ENCODE data around the gene SRPX2. TPM values are rescaled to one million over a fixed set of nuclear protein-coding genes. Genes with fewer than 3 reads are reported as not detected.

Gene SRPX2
- polyA plus RNA-seq, 4 donors = 10.5 to 13.0 (median 11.6) TPM

DNA sequence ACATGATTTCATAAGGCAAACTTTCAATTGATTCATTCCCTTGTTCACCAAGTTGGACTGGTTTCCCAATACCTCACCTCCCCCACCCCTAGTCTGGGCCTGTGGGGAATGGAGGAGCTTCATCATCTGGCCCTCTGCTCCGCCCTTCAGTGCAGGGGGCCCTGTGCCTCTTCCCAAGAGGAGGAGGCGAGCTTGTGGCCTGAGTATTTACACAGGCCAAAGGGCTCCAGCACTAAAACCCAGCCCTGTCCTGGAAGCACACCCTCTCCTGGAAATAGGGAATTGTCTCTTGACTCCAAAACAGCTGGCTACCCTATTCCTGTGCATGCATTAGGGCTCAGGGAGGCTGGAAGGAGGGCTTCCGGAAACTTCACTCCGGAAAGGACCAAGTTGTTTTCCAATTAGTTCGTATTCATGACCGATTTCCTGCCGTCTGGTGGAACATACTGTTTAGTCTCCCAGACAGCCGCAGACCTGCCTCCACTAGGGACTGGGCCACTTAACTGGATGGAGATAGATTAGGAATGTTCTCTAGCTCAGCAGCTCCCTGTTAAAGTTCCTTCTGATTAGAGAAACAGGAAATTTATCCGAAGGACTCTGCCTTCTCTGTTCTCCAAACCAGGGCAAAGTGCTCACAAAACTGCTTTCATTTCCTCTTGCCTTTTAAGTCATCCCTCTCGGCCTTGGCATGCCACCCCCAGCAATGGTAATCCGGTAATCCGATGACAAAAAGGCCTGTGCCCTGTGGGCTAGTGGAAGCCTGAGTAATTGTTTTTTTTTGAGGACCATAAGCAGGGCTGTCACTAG lies 5.8 kb downstream of the SRPX2 start:
- no peak for DNase-seq (ENCODE audit: low read depth in 4 of 4, low spot score in 3 of 4)

DNA sequence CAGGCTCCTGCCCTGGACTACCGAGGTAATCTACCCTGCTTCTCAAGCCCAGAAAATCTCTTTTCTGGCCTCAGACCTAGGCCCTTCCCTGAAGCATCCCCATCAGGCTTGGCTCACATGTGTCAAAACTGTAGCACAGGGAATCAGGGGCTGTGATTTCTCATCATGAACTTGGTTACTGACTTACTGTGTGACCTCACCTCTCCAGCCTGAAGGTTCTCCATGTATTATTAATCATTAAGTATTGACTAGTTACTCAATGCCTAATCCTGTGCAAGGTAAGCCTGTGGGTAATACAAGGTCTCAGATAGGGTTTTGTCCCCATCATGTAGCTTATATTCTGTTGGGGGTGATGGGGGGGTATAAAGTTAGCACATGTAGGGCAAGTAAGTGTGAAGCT lies 6.8 kb downstream of the SRPX2 start:
- DNase-seq (ENCODE audit: low read depth in 4 of 4, low spot score in 3 of 4) = no peak

DNA sequence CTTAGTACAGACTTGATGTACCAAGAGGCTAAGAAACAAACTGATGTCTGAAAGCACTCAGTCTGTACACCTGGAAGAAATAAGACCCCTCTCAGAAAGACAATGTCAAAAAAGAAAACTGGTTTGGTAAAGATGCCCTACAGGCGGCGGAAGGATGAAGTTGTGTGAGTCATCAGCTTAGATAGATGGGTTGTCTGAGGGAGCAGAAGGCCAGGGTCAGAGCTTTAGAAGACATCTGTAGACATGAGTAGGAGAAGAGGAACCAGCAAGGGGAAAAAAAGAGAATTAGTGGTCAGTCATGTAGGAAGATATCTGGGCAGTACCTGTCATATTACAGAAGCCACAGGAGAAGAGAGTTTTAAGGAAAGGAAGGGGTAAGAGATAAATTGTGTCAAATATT lies 8.3 kb downstream of the SRPX2 start:
- DNase-seq (ENCODE audit: low read depth in 4 of 4, low spot score in 3 of 4) = no peak

DNA sequence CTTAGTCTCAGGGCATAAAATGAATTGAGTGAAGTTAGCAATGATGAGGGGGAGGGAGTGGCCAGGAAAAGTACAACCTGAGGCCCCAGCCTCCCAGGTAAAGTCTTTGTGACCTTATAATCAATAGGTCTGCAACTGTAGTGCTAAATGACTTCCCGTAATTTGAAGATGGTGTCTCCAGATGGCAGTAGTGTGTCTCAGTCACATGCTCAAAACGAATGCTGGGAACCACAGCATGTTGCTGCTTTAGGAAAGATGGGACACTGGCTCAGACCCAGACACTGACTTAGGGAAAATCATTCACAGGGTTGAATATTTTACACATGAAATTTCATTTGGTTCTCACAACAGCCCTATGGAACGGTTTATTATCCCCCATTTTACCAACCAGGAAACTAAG lies 10.3 kb downstream of the SRPX2 start:
- DNase-seq (ENCODE audit: low read depth in 4 of 4, low spot score in 3 of 4) = no peak

DNA sequence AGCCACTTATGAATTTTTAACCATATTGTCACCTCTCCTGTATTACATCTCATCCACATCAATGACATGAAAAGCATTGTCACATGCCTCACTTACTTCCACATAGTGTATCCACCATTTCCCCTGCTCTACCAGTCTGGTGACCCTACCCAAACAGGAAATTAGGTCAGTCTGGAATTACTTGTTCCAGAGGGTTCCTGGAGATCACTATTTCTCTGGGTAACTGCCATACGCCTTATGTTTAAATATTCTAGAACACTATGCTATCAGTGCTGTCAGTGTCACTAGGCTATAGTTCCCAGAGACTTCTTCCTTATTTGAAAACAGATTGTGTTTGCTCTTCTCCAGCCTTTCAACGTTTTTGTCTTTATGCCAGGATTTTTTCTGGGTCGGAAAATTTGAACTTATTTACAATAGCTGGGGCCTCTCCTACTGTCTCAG lies 15.0 kb downstream of the SRPX2 start:
- no peak for DNase-seq (ENCODE audit: low read depth in 4 of 4, low spot score in 3 of 4)

DNA sequence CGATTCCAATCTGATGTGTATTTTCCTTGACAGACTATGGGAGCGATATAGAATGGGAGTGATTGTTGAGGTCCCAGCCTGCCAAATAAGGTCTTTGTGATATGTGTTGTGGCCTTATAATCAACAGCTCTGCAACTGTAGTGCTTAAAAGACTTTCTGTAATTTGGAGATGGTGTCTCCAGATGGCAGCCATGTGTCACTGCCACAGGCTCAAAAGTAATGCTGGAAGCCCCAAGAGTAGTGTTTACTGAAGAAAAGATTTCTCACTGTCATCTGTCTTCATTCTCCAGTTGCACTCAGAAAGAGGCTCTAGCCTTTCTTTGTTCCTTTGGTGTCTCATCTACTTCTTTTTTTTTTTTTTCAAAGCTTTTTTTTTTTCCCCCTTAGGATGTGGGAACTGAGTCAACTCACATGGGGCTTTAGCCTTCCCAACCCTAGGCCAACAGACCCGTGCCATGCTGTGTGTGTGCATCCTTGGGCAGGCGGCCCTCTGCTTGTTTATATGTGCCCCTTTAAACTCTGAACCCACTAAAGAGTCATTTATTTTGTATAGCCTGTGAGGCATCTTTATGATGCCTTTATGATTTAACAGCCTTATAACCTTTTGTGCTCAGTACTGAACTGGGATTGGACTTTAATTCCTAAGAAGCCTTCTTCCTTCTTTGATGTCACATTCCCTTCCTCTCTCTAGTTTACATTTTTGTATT lies 15.6 kb downstream of the SRPX2 start:
- DNase-seq (ENCODE audit: low read depth in 4 of 4, low spot score in 3 of 4) = no peak

DNA sequence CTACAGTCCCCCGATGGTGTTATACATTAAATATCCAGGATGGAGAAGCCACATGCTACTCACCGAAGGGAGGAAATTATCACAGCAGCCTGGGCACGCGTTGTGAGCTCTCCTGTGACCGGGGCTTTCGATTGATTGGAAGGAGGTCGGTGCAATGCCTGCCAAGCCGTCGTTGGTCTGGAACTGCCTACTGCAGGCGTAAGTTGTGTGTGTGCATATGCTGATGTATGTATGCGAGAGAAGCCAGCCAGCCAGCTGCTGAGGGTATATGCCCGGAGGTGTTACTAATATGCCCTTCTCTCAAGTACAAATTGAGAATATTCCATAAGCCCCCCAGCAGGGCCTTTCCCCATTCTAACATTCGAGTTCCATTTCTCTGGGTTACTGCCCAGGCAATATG lies 18.2 kb downstream of the SRPX2 start:
- no peak for DNase-seq (ENCODE audit: low read depth in 4 of 4, low spot score in 3 of 4)

DNA sequence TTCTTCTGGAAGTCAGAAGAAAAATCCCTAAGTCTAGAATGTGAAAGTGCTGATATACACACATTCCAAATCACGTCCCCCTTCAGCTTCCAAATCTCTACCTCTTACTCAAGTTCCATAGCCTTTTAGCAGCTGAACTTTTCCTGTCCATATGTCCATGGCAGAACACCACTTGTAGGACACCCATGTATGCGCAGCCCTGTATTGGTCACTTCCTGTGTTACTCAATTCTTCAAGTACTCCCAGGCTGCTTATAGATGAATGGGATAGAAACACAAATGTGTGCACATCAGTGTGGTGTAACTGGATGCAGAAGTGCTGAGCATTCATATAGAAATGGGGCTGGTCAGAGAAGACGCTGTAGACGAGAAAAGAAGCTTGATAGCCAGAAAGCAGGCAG lies 18.8 kb downstream of the SRPX2 start:
- DNase-seq (ENCODE audit: low read depth in 4 of 4, low spot score in 3 of 4) = no peak

DNA sequence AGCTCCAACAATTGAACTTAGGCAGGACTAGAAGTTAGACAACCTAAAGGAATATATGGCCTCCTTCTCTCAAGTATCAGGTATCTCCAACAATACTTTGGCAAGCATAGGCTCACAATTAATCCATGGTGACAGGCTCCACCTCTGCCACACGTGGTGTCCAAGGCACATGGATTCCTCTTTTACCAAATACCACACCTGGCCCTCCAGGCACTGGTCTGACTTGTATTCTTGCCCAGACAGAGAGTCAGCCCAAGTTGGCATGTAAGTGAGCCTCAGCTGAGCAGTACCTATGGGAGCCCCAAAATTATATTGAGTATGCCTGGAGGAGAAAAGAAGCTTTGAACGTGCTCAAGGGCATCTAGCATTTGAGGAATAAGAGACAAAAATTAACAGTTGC lies 19.6 kb downstream of the SRPX2 start:
- DNase-seq (ENCODE audit: low read depth in 4 of 4, low spot score in 3 of 4) = no peak

DNA sequence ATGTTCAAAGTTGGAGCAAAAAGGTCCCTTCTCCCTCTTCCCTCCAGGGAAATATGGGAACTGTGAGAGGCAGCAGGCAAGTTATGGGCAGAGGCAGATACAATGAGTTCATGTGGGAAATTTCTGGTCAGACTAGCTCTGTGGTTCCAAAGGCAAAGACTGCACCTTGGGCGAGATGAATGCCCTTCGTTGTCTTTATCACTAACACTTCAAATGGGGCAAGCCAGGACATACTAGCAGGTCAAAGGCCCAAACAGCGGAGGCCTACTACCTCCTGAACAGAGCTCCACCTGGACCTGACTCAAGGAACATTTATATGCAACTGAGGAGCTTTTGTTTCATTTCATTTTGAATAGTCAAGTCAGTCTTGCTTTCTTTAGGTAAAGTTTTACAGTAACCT lies 29.0 kb downstream of the SRPX2 start:
- no peak for DNase-seq (ENCODE audit: low read depth in 4 of 4, low spot score in 3 of 4)

DNA sequence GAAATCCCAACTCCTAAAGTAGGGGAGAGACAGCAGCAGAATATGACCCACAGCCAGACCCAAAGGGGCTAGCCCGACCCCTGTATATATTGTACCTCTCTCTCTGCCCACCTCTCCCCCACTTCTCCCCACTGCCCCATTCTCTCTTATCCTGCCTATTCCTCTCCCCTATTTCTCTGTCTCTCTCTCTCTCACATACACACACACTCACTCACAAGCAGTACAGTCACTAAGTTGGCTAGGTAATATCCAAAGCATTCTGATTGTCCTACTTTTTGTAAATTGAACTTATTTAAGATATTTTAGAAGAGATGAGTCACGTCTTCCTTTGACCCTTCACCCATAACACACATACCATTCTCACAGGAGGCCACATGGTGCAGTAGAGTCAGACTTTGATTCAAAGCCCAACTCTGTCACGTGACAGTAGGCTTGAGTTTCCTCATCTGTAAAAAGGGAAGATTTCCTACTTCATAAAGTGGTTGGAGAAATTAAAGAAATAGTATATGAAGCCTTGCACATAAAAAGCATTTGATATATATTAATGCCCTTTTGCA lies 29.5 kb downstream of the SRPX2 start:
- DNase-seq (ENCODE audit: low read depth in 4 of 4, low spot score in 3 of 4) = no peak

DNA sequence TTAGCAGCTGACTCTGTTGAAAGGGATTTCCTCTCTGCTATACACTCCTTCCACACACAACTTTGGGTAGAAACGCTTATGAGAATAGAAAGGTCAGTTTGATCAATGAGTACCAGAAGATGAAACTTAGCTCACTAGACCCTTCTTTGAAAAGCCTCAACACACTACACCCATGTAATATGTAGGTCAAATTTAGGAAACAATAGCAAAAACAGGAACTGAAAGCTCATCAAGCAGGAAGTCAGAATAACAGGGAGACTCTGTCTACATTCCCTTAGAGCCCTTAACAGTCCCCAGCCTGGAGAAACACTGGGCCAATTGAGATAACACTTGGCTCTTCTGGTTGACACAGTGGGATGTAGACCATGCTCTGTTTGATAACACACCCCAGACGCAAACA lies 30.7 kb downstream of the SRPX2 start:
- no peak for DNase-seq (ENCODE audit: low read depth in 4 of 4, low spot score in 3 of 4)

DNA sequence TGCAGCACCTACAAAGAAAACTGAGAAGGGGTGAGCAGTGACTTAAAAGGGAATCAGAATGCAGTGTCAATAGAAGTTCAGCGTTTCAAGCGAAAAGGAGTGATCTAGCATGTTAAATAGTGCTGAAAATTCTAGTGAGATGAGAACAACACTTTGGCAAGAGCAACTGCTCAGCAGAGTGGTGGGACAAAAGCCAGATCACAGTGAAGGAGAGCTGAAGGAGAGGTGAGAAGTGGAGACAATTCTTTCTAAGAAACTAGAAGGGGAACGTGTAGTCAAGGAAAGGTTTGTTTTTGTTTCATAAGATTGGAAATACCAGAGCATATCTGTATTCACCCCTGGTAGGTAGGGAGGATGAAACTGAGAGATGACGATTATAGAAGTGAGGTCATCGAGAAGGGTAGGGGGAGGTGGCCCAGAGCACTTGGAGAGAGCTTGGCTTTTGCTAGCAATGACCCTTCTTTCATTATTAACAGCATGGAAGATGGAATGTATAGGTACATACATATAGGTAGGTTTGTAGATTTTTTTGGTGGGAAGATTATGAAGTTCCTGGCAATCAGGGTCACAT lies 33.7 kb downstream of the SRPX2 start:
- DNase-seq (ENCODE audit: low read depth in 4 of 4, low spot score in 3 of 4) = no peak

DNA sequence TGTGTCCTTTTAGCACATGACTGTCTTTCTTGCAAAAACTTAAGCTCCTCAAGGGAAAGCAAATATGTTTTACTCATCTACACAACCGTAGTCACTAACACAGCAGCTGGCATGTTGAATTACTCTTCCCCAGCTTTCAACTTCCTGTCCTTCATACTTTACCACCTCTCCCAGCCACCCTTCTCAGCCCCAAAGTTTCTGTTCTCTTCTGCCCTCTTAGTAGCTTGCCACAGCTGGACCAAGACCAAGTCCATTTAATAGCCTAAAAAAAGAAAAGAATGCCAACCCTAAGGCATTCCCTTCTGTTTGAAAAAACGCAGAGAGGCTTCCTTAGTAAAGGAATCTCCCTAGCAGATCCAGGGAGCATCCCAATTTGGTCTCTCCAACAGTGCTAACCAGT lies 36.8 kb downstream of the SRPX2 start:
- DNase-seq (ENCODE audit: low read depth in 4 of 4, low spot score in 3 of 4) = no peak

DNA sequence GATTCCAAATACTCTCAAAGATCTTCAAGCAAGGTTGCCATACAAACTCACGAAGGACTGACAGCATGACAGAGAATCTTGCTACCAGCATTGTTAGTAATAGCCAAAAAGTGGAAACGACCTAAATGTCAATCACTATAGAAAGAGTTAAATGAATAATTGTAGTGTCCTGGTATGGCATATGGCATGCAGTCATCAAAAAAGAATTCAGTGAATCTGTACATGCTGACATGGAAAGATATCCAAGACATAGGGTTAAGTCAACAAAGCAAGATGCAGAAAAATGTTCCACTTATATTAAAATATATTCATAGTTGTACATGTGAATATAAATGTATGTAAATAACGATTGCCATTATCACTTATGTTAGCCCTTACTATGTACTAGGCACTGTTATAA lies 37.6 kb downstream of the SRPX2 start:
- DNase-seq (ENCODE audit: low read depth in 4 of 4, low spot score in 3 of 4) = no peak

DNA sequence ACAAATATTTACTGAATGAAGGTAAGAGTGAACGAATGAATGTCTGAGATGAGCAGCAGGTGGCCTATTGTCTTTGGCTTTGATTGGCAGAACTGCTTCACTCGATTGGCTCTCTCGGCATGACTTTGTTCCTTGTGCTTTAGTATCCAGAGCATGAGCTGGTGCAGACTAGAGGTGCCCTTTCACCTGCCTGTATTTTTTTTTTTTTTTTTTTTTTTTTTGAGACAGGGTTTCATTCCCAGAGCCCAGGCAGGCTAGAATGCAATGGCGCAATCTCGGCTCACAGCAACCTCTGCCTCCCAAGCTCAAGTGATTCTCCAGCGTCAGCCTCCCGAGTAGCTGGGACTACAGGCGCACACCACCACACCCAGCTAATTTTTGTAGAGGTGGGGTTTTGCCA lies 38.9 kb downstream of the SRPX2 start:
- DNase-seq (ENCODE audit: low read depth in 4 of 4, low spot score in 3 of 4) = no peak

DNA sequence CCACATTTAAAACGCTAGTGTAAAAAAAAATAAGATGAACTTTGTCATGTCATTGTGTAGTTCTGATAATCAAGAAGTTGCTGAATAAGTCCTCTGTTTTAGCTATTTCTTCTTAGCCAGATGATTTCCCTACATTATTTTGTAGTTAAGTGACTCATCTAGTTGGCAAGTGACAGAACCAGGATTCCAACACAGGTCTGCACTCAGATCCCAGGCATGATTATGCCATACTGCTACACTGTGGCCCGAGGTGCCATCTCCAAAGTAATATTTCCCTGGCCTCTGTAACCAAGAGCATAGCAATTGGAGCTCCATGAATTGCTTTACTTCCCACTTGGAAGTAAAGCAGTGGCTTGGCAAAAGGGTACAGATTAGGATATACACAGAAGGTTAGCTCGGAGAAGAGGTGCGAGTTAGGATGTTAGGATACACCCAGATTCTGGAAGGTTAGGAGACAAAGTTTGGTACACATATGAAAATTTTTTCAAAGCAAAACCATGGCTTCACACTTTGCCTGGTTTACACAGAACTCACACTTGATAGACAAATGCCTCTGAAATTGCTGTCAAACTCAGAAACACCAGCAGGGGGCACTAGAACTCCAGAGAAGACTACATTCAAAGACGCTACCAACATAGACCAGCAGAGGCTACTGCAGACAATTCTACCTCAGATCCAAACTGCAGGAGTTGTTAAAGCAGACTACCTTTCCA lies 41.4 kb downstream of the SRPX2 start:
- peak; percentile 47 to 60 (median 50) for DNase-seq (ENCODE audit: low read depth in 4 of 4, low spot score in 3 of 4)

DNA sequence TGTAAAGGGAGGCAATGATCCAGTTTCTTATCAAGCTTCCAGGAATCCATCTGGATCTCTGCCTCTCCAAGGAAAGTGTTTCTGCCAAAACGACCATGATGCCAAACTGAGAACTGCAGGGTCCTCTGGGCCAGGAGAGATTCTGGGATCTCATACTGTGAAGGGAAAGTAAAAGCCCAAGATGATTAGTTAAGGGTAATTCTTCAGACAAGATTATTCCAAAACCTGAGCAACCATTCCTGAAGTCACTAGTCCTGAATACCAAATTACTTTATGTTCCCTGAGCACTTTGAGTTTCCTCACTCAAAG lies 42.0 kb downstream of the SRPX2 start:
- DNase-seq (ENCODE audit: low read depth in 4 of 4, low spot score in 3 of 4) = no peak

DNA sequence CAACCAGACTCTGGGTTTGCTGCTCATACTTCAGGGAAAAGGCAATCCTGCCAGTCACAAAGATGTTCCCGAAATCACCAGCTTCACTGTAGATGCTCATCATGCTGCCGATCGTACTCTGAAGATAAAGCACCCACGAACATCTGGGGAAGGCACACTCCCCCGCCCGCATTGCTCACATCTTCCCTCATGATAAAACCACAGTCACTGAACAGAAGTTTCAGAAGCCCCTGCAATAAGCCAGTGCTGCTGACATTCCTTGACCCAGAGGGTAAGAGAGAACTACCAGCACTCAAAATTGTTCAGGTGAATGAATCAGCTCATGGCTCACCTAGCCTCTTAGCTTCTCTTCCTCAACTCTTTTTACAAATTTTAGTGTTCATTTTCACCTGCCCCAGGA lies 43.1 kb downstream of the SRPX2 start:
- no peak for DNase-seq (ENCODE audit: low read depth in 4 of 4, low spot score in 3 of 4)

DNA sequence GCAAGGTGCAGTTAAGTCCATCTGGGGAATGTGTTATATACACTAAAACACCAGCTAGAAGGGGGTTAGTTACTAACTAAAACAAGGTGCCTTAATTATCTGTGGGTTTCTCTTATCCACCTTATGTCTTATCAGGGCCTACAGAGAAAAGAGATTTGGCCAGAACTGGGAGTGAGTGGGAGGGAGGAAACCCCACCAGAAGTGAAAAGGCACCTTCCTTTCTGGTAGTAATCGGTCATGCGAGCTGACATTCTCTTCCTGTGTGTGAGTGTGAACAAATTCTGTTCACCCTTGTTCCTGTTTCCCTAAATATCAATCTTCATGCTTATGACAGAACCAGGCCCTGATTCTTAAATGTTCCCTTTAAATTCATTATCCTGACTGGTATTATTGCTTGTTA lies 43.5 kb downstream of the SRPX2 start:
- no peak for DNase-seq (ENCODE audit: low read depth in 4 of 4, low spot score in 3 of 4)

DNA sequence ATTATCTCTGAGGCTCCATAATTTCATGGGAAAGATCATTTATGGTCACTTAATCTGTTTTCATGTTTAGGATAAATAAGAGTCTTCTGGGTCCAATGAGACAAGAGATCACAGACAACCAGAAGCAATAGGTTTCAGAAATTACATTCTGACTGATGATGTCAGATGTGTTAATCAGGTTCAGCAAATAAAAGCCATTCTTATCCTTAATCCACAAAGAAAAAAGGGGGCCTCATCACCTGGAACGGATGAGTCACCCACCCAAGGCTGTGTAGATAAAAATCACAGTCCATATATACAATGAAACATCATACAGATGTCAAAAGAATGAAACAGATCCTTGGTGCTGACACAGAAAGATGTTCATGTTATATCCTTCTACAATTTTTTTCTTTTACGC lies 51.3 kb downstream of the SRPX2 start:
- no peak for DNase-seq (ENCODE audit: low read depth in 4 of 4, low spot score in 3 of 4)

All from right renal pelvis (tissue), 4 donors.